Choroid plexus epithelial cell (primary cell): ENCODE measurements around the gene NLRP5.
"Not testable (repeated sequence)": the region's sequence is repeated elsewhere in the genome, so short reads cannot be mapped to it uniquely, and the experiment has no call there.

ENCODE experiments used
- DNase-seq: peaks from one replicate; pipeline ENCODE4 v3.0.0-alpha.2; 2010; ENCODE audit warnings: low read depth
- H3K4me3 ChIP-seq: 2 replicates; pipeline ENCODE4 v1.5.1; 2011; ENCODE audit warnings: low read depth, mild to moderate bottlenecking, control low read depth, low read length, moderate library complexity
- CTCF ChIP-seq: conservative IDR thresholded peaks from 2 replicates; pipeline ENCODE4 v1.5.1; 2011; ENCODE audit warnings: low read depth, mild to moderate bottlenecking, control low read depth, inconsistent platforms, low read length, moderate library complexity

Gene NLRP5

DNA sequence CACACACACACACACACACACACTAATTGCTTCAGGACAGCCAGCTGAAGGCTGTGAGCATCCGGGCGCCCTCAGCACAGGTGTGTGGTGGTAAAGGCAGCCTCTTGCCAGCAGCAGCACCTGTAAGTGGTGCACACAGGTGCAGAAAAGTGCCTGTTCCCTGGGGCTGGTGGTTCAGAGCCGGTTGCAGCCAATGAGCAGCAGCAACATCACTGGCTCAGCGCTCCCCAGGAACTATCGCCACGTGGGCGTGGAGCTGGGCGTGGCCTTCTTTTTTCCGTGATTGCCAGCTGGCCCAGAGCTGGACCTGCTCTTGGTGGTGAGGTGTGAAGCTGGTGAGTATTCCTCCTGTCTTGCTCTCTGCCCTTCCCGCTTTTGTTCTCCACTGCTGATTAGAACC lies at the start of gene NLRP5:
Gene NLRP5 (plus strand): TSS at position 289 of the 400 bp plus-strand sequence.
- no peak for TF ChIP-seq CTCF
- no peak for DNase-seq
- no peak within 1 kb of the TSS for H3K4me3 ChIP-seq

DNA sequence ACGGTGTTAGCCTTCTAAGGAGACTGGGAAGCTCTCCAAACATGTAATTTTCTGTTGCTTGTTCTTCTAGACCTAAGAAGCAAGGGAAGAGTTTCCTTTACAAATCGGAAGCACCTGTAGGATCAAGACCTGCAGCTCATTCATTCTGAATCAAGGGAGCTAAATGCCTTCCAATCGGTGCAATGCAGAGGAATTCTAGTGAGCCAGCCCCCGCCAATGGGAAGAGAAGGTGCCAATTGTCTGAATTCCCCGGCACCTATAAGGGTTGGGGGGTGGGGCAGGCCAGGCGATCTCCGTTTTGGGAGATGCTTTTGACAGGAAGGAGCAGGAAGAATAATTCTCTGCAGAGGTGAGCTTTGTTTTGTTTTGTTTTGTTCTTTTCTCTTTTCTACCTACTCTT lies 47.4 kb upstream of the NLRP5 start:
- no peak for TF ChIP-seq CTCF

DNA sequence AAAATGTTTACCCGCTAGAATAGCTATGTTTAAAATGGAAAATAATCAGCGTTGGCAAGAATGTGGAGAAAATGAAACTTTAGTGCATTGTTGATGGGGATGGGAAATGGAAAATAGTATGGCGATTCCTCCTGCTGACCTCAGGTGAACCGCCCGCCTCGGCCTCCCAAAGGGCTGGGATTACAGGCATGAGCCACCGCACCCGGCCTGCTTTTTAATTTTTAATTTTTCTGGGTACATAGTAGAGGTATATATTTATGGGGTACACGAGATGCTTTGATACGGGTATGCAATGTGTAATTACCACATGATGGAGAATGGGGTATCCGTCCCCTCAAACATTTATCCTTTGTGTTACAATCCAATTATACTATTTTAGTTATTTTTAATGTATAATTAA lies 46.3 kb upstream of the NLRP5 start:
- no peak overlapping the region for H3K4me3 ChIP-seq
- TF ChIP-seq CTCF: no peak
- no peak for DNase-seq

More for the DNA sequence above, 47.4 kb upstream of the NLRP5 start:
- no peak overlapping the region for H3K4me3 ChIP-seq
- no peak for DNase-seq

DNA sequence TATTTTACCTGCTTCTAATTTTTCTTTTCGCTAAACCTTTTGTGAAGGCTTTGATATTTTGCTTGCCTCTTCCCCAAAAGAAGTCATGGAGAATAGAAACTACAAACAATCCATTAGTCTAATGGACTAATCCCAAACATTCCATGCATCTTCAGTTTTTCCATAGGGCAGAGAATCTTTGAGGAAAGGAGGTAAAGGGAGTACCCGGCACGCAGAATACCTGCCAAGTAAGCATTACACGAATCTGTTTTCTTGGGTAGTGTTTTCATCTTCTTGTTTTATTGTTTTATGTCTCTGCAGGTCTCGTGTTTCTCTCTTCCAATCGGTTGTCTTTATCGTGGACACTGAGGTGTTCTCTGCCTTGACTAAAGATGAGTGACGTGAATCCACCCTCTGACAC lies 39.0 kb upstream of the NLRP5 start, which contains the start of gene NLRP8:
Gene NLRP8 (plus strand): TSS at position 301 of the 400 bp plus-strand sequence.
- no peak for TF ChIP-seq CTCF

DNA sequence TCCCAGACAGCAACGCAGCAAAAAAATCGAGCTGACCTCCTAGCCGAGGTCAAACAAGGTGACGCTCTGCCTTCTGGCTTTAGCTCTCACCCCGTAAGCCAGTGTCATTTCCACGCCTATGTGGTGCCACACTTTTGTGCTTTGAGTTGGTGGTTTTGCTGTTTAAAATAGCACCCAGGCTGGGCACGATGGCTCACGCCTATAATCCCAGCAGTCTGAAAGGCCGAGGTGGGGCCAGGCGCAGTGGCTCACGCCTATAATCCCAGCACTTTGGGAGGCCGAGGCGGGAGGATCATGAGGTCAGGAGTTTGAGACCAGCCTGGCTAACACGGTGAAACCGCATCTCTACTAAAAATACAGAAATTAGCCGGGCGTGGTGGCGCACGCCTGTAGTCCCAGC lies 36.0 kb upstream of the NLRP5 start:
- H3K4me3 ChIP-seq, DNase-seq: not testable (repeated sequence)

More for the DNA sequence above, 39.0 kb upstream of the NLRP5 start, which contains the start of gene NLRP8:
- no peak within 1 kb of the TSS for H3K4me3 ChIP-seq
- no peak for DNase-seq

- TF ChIP-seq CTCF: no peak
- DNase-seq: no peak
- no peak overlapping the region for H3K4me3 ChIP-seq
These were observed 30.1 kb upstream of the NLRP5 start for GRCh38 chr19:55956431-55956830.

DNA sequence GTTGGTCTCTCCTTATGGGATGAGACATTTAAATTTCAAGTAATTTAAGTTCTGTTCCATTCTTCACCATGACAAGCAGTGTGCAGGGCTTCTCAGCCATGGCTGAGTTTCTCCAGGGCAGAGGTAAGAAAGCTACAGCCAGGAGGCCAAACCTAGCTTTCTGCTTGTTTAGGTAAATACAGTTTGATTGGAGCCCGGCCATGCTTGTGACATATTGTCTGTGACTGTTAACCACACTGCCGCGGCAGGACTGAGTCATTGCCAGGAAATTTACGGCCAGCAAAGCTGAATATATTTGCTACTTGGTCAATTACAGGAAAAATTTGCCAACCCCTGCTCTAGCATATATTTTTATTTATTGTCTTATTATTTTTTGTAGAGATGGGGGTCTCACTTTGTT lies 28.2 kb upstream of the NLRP5 start:
- no peak for DNase-seq
- H3K4me3 ChIP-seq: no peak overlapping the region
- TF ChIP-seq CTCF: no peak
